Osteocyte (in vitro differentiated cells): ENCODE data around the gene GRK2. TPM values are rescaled to one million over a fixed set of nuclear protein-coding genes. Genes with fewer than 3 reads are reported as not detected.

ENCODE experiments used
- DNase-seq: peaks from one replicate; pipeline ENCODE4 v3.0.0; 2021; ENCODE audit warnings: mixed read lengths; ENCODE audit not compliant: unreplicated experiment; ENCODE audit errors: extremely low spot score
- H3K27ac Mint-ChIP-seq: one replicate; pipeline ENCODE4 v1.8.0; 2021; ENCODE audit warnings: mild to moderate bottlenecking, mixed read lengths; ENCODE audit not compliant: unreplicated experiment
- H3K27me3 Mint-ChIP-seq: one replicate; pipeline ENCODE4 v1.8.0; 2021; ENCODE audit warnings: mixed read lengths; ENCODE audit not compliant: unreplicated experiment
- H3K36me3 Mint-ChIP-seq: one replicate; pipeline ENCODE4 v1.8.0; 2021; ENCODE audit warnings: mixed read lengths; ENCODE audit not compliant: unreplicated experiment
- H3K4me1 Mint-ChIP-seq: one replicate; pipeline ENCODE4 v1.8.0; 2021; ENCODE audit warnings: mixed read lengths; ENCODE audit not compliant: unreplicated experiment
- H3K4me3 Mint-ChIP-seq: one replicate; pipeline ENCODE4 v1.8.0; 2021; ENCODE audit warnings: mild to moderate bottlenecking, moderate library complexity, mixed read lengths; ENCODE audit not compliant: unreplicated experiment
- H3K9me3 Mint-ChIP-seq: one replicate; pipeline ENCODE4 v1.8.0; 2021; ENCODE audit warnings: mixed read lengths; ENCODE audit not compliant: unreplicated experiment
- CTCF ChIP-seq: fragments of 200-600 bp; sonication (generic); IDR thresholded peaks from 2 replicates; pipeline ENCODE4 v1.5.0; 2021; ENCODE audit warnings: antibody characterized with exemption, mild to moderate bottlenecking, moderate library complexity
- total RNA-seq: library from RNA; stranded (reverse); gene quantifications from 2 replicates; pipeline ENCODE4 v1.2.1, GENCODE V29; 2021

The GRK2 gene
- total RNA-seq, 1 donor from 2014 or later: 45.0 TPM

DNA sequence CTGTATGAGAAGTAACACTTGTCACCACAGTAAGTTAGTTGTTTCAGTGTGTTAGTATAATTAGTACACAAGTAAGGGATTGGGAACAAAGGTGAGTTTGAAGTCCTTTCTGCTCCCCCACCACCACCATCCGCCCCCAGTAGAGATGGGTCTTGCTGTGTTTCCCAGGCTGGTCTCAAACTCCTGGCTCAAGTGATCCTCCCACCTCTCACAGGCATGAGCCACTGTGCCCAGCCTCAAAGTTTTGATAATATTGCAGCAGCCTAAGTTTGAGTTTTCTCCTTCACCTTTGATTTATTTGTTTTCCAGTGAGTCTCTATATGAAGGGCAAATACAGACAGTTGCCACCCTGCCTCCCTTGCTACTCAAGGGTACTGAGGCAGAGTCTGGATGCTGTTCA, 23.7 kb upstream of the GRK2 start:
- H3K4me3 Mint-ChIP-seq: peak overlapping the region; percentile 32
- peaks cover 40% of the 10 kb centered on the region for H3K4me1 Mint-ChIP-seq
- peak overlapping the region; percentile 100 for H3K27ac Mint-ChIP-seq
- H3K9me3 Mint-ChIP-seq: no peaks in the 10 kb centered on the region
- DNase-seq: no peak
- TF ChIP-seq CTCF: no peak
- H3K27me3 Mint-ChIP-seq: no peaks in the 10 kb centered on the region
- peaks cover 24% of the 10 kb centered on the region for H3K36me3 Mint-ChIP-seq

DNA sequence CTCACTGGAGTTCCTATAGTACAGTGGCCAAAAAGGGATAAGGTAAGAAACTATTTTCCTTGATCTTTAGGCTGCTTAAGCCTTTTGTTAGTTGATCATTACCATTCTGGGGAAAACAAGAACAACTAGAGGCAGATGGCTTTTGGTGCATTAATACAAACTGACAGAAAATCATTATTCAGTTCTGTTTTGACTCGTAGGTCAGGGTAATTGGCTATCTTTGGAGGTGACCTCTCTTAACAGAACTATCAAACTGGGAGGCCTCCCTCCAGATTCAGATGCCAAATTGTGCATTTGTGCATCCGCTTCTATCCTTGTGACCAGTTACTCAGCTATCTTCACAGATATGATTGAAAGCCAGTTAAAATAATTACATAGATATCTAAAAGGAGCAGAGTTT, 23.2 kb upstream of the GRK2 start:
- DNase-seq: no peak
- Mint-ChIP-seq H3K4me3 (no peak overlapping the region), H3K27ac (peak overlapping the region; percentile 100), H3K4me1 (peaks cover 39% of the 10 kb centered on the region), H3K27me3 (no peaks in the 10 kb centered on the region), H3K9me3 (no peaks in the 10 kb centered on the region), H3K36me3 (peaks cover 27% of the 10 kb centered on the region)
- no peak for TF ChIP-seq CTCF

DNA sequence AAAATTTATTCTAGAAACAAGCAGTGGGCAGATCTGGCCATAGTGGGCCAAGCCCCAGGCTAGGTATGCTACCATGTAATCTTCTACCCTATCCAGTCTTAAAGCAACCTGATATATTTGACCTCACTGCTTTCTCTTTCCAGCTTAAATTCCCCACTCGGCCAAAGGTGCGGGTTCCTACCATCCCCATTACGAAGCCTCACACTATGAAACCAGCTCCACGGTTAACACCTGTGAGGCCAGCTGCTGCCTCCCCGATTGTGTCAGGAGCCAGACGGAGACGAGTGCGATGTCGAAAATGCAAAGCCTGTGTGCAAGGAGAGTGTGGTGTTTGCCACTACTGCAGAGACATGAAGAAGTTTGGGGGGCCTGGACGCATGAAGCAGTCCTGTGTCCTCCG, 21.2 kb upstream of the GRK2 start:
- no peak for TF ChIP-seq CTCF
- Mint-ChIP-seq H3K4me3 (no peak overlapping the region), H3K36me3 (peaks cover 46% of the 10 kb centered on the region), H3K27me3 (no peaks in the 10 kb centered on the region), H3K4me1 (peaks cover 27% of the 10 kb centered on the region), H3K27ac (no peak overlapping the region), H3K9me3 (no peaks in the 10 kb centered on the region)
- DNase-seq: no peak

- no peak for TF ChIP-seq CTCF
- no peak for DNase-seq
- Mint-ChIP-seq H3K4me1 (peaks cover 9% of the 10 kb centered on the region), H3K36me3 (peaks cover 52% of the 10 kb centered on the region), H3K27ac (no peak overlapping the region), H3K4me3 (no peak overlapping the region), H3K9me3 (no peaks in the 10 kb centered on the region), H3K27me3 (no peaks in the 10 kb centered on the region)
These were observed 18.2 kb upstream of the GRK2 start for GRCh38 chr11:67247946-67248550.

DNA sequence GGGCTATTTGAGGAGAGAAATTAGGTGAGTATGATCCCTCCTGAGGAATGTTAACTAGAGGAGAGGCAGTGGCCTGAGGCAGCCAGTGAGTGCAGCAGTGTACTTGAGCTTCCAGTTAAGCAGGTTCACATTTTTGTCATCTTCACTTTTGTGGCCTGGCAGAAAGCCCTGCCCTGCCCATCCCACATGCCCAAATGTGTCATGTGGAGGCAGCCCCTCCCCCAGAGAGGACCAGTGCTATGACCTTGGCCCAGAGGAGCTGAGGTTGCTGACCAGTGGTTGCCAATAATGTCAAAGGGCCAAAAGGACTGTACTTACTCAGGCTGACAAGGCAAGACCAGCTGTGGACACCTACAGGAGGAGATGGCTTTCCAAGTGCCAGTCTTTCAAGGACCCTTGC, 17.6 kb upstream of the GRK2 start:
- no peak for DNase-seq
- TF ChIP-seq CTCF: no peak
- no peaks in the 10 kb centered on the region for H3K27me3 Mint-ChIP-seq
- H3K36me3 Mint-ChIP-seq: peaks cover 55% of the 10 kb centered on the region
- no peak overlapping the region for H3K27ac Mint-ChIP-seq
- H3K4me1 Mint-ChIP-seq: peaks cover 12% of the 10 kb centered on the region
- no peak overlapping the region for H3K4me3 Mint-ChIP-seq
- no peaks in the 10 kb centered on the region for H3K9me3 Mint-ChIP-seq
